WTC11 (cell line): ENCODE measurements around the gene AMPD1.

ENCODE experiments used
- CREB1 ChIP-seq: sonication (generic); formaldehyde crosslinking; IDR thresholded peaks from 2 replicates; pipeline ENCODE4 v1.8.0; 2023; ENCODE audit warnings: mild to moderate bottlenecking, missing genetic modification reagents
- FOXJ3 ChIP-seq: sonication (generic); formaldehyde crosslinking; IDR thresholded peaks from 2 replicates; pipeline ENCODE4 v1.9.0; 2021; ENCODE audit warnings: missing genetic modification reagents, mild to moderate bottlenecking, borderline replicate concordance
- FOXP1 ChIP-seq: sonication (generic); formaldehyde crosslinking; IDR thresholded peaks from 2 replicates; pipeline ENCODE4 v1.8.0; 2022; ENCODE audit warnings: missing genetic modification reagents, mild to moderate bottlenecking, moderate library complexity, borderline replicate concordance
- KAT7 ChIP-seq: sonication (generic); formaldehyde crosslinking; IDR thresholded peaks from 2 replicates; pipeline ENCODE4 v1.8.1; 2023; ENCODE audit warnings: missing genetic modification reagents, mild to moderate bottlenecking, borderline replicate concordance
- NR1H2 ChIP-seq: sonication (generic); formaldehyde crosslinking; IDR thresholded peaks from 2 replicates; pipeline ENCODE4 v1.9.0; 2021; ENCODE audit warnings: mild to moderate bottlenecking, moderate library complexity, missing genetic modification reagents
- SP1 ChIP-seq: sonication (generic); formaldehyde crosslinking; conservative IDR thresholded peaks from 2 replicates; pipeline ENCODE4 v1.8.1; 2022; ENCODE audit warnings: missing genetic modification reagents
- ZNF423 ChIP-seq: fragments of 250-450 bp; sonication (Bioruptor Pico); IDR thresholded peaks from 2 replicates; pipeline ENCODE4 v2.1.2; 2022; ENCODE audit warnings: mild to moderate bottlenecking, moderate library complexity
- TF ChIP-seq, protein P1 (sequence below): fragments of 200-600 bp; IDR thresholded peaks from 2 replicates; pipeline ENCODE4 v1.8.0; 2022; ENCODE audit warnings: antibody characterized with exemption
- TF ChIP-seq, protein P2 (sequence below): sonication (generic); formaldehyde crosslinking; IDR thresholded peaks from 2 replicates; pipeline ENCODE4 v1.8.0; 2022; ENCODE audit warnings: mild to moderate bottlenecking, missing genetic modification reagents
- TF ChIP-seq, protein P3 (sequence below): sonication (generic); formaldehyde crosslinking; IDR thresholded peaks from 2 replicates; pipeline ENCODE4 v1.8.1; 2022; ENCODE audit warnings: low read depth, mild to moderate bottlenecking, moderate library complexity, missing genetic modification reagents, borderline replicate concordance
- TF ChIP-seq, protein P4 (sequence below): sonication (generic); formaldehyde crosslinking; IDR thresholded peaks from 2 replicates; pipeline ENCODE4 v1.8.1; 2023; ENCODE audit warnings: mild to moderate bottlenecking, missing genetic modification reagents, moderate library complexity

DNA sequence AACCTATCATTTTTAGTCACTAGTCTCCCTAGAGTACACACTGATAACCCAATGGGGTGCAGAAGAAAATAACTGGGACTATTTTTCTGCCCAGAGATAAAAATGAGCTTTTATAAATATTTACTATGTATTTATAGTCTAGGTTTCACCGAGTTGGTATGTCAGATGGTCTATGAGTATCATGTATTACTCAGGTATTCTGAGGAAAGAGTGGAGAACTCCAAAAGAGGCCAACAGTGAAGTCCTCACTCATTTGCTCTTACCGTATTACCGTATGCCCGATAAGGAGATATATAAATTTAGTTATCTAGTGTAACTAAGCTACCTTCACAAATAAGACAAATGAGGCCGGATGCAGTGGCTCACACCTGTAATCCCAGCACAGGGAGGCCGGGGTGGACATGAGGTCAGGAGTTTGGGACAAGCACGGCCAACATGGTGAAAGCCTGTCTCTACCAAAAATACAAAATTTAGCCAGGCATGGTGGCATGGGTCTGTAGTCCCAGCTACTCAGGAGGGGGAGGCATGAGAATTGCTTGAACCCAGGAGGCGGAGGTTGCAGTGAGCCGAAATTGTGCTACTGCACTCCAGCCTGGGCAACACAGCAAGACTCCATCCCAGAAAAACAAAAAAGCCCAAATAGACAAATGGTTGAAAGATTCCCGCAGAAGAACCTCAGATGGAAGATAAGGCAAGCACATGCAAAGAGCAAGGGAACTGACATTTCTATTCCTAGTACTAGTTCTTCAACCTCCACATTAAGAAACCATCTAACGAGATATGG, 46.8 kb upstream of the AMPD1 start:
- TF ChIP-seq, protein P1, sequence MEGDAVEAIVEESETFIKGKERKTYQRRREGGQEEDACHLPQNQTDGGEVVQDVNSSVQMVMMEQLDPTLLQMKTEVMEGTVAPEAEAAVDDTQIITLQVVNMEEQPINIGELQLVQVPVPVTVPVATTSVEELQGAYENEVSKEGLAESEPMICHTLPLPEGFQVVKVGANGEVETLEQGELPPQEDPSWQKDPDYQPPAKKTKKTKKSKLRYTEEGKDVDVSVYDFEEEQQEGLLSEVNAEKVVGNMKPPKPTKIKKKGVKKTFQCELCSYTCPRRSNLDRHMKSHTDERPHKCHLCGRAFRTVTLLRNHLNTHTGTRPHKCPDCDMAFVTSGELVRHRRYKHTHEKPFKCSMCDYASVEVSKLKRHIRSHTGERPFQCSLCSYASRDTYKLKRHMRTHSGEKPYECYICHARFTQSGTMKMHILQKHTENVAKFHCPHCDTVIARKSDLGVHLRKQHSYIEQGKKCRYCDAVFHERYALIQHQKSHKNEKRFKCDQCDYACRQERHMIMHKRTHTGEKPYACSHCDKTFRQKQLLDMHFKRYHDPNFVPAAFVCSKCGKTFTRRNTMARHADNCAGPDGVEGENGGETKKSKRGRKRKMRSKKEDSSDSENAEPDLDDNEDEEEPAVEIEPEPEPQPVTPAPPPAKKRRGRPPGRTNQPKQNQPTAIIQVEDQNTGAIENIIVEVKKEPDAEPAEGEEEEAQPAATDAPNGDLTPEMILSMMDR, result no peak
- TF ChIP-seq, protein P2, sequence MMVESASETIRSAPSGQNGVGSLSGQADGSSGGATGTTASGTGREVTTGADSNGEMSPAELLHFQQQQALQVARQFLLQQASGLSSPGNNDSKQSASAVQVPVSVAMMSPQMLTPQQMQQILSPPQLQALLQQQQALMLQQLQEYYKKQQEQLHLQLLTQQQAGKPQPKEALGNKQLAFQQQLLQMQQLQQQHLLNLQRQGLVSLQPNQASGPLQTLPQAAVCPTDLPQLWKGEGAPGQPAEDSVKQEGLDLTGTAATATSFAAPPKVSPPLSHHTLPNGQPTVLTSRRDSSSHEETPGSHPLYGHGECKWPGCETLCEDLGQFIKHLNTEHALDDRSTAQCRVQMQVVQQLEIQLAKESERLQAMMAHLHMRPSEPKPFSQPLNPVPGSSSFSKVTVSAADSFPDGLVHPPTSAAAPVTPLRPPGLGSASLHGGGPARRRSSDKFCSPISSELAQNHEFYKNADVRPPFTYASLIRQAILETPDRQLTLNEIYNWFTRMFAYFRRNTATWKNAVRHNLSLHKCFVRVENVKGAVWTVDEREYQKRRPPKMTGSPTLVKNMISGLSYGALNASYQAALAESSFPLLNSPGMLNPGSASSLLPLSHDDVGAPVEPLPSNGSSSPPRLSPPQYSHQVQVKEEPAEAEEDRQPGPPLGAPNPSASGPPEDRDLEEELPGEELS (CRISPR knock-in tag), result no peak
- no peak for TF ChIP-seq FOXJ3 (CRISPR knock-in tag)
- TF ChIP-seq, protein P3, sequence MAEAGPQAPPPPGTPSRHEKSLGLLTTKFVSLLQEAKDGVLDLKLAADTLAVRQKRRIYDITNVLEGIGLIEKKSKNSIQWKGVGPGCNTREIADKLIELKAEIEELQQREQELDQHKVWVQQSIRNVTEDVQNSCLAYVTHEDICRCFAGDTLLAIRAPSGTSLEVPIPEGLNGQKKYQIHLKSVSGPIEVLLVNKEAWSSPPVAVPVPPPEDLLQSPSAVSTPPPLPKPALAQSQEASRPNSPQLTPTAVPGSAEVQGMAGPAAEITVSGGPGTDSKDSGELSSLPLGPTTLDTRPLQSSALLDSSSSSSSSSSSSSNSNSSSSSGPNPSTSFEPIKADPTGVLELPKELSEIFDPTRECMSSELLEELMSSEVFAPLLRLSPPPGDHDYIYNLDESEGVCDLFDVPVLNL (CRISPR knock-in tag), result no peak
- TF ChIP-seq KAT7 (CRISPR knock-in tag), result no peak
- no peak for TF ChIP-seq NR1H2 (CRISPR knock-in tag)
- no peak for TF ChIP-seq SP1 (CRISPR knock-in tag)
- TF ChIP-seq ZNF423 (CRISPR knock-in tag), result no peak
- no peak for TF ChIP-seq CREB1 (CRISPR knock-in tag)
- no peak for TF ChIP-seq FOXP1 (CRISPR knock-in tag)
- TF ChIP-seq, protein P4, sequence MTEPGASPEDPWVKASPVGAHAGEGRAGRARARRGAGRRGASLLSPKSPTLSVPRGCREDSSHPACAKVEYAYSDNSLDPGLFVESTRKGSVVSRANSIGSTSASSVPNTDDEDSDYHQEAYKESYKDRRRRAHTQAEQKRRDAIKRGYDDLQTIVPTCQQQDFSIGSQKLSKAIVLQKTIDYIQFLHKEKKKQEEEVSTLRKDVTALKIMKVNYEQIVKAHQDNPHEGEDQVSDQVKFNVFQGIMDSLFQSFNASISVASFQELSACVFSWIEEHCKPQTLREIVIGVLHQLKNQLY, result no peak
